Measurements from ENCODE around the gene CERT1.

- TF ChIP-seq CTCF (IDR thresholded peaks at IDR 0.05) (no peak), POLR2A (IDR thresholded peaks at IDR 0.05) (no peak)
Observed at GRCh38 chr5:75380099-75380498, 131.3 kb downstream of the CERT1 start.

Measured in tibial nerve (tissue), 3 donors.